Osteocyte (in vitro differentiated cells): ENCODE results near the gene SAPCD1. TPM values are rescaled to one million over a fixed set of nuclear protein-coding genes. Genes with fewer than 3 reads are reported as not detected.
"Not testable (repeated sequence)": the region's sequence is repeated elsewhere in the genome, so short reads cannot be mapped to it uniquely, and the experiment has no call there.

Source experiments
- DNase-seq: peaks from one replicate; pipeline ENCODE4 v3.0.0; 2021; ENCODE audit warnings: mixed read lengths; ENCODE audit not compliant: unreplicated experiment; ENCODE audit errors: extremely low spot score
- H3K27ac Mint-ChIP-seq: one replicate; pipeline ENCODE4 v1.8.0; 2021; ENCODE audit warnings: mild to moderate bottlenecking, mixed read lengths; ENCODE audit not compliant: unreplicated experiment
- H3K27me3 Mint-ChIP-seq: one replicate; pipeline ENCODE4 v1.8.0; 2021; ENCODE audit warnings: mixed read lengths; ENCODE audit not compliant: unreplicated experiment
- H3K36me3 Mint-ChIP-seq: one replicate; pipeline ENCODE4 v1.8.0; 2021; ENCODE audit warnings: mixed read lengths; ENCODE audit not compliant: unreplicated experiment
- H3K4me1 Mint-ChIP-seq: one replicate; pipeline ENCODE4 v1.8.0; 2021; ENCODE audit warnings: mixed read lengths; ENCODE audit not compliant: unreplicated experiment
- H3K4me3 Mint-ChIP-seq: one replicate; pipeline ENCODE4 v1.8.0; 2021; ENCODE audit warnings: mild to moderate bottlenecking, moderate library complexity, mixed read lengths; ENCODE audit not compliant: unreplicated experiment
- H3K9me3 Mint-ChIP-seq: one replicate; pipeline ENCODE4 v1.8.0; 2021; ENCODE audit warnings: mixed read lengths; ENCODE audit not compliant: unreplicated experiment
- CTCF ChIP-seq: fragments of 200-600 bp; sonication (generic); IDR thresholded peaks from 2 replicates; pipeline ENCODE4 v1.5.0; 2021; ENCODE audit warnings: antibody characterized with exemption, mild to moderate bottlenecking, moderate library complexity
- total RNA-seq: library from RNA; stranded (reverse); gene quantifications from 2 replicates; pipeline ENCODE4 v1.2.1, GENCODE V29; 2021

SAPCD1 gene
- total RNA-seq, 1 donor from 2014 or later = 3.4 TPM

- H3K36me3 Mint-ChIP-seq = peaks cover 10% of the 10 kb centered on the region
- no peak for DNase-seq
- TF ChIP-seq CTCF = peak; percentile 66
- no peaks in the 10 kb centered on the region for H3K27me3 Mint-ChIP-seq
- peak overlapping the region; percentile 70 for H3K27ac Mint-ChIP-seq
- no peaks in the 10 kb centered on the region for H3K9me3 Mint-ChIP-seq
- peaks cover 17% of the 10 kb centered on the region for H3K4me1 Mint-ChIP-seq
- H3K4me3 Mint-ChIP-seq = no peak overlapping the region
Observed at GRCh38 chr6:31791324-31792089, 29.1 kb downstream of the SAPCD1 start.

GRCh38 chr6:31792090-31792374 lies 29.6 kb downstream of the SAPCD1 start:
- Mint-ChIP-seq H3K4me1 (peaks cover 17% of the 10 kb centered on the region), H3K27me3 (no peaks in the 10 kb centered on the region), H3K36me3 (peaks cover 10% of the 10 kb centered on the region), H3K9me3 (no peaks in the 10 kb centered on the region), H3K27ac (no peak overlapping the region), H3K4me3 (no peak overlapping the region)
- no peak for TF ChIP-seq CTCF
- DNase-seq = no peak

GRCh38 chr6:31792761-31793171 lies 30.3 kb downstream of the SAPCD1 start:
- DNase-seq = no peak
- Mint-ChIP-seq H3K4me1 (peaks cover 17% of the 10 kb centered on the region), H3K9me3 (no peaks in the 10 kb centered on the region), H3K4me3 (no peak overlapping the region), H3K27ac (peak overlapping the region; percentile 45), H3K36me3 (peaks cover 11% of the 10 kb centered on the region), H3K27me3 (no peaks in the 10 kb centered on the region)
- TF ChIP-seq CTCF = no peak

GRCh38 chr6:31793927-31794245 lies 31.4 kb downstream of the SAPCD1 start:
- H3K9me3 Mint-ChIP-seq, H3K27me3 Mint-ChIP-seq, DNase-seq: not testable (repeated sequence)
- peaks cover 17% of the 10 kb centered on the region for H3K4me1 Mint-ChIP-seq
- peak overlapping the region; percentile 99 for H3K27ac Mint-ChIP-seq
- H3K36me3 Mint-ChIP-seq = peaks cover 11% of the 10 kb centered on the region
- H3K4me3 Mint-ChIP-seq = peak overlapping the region; percentile 99

GRCh38 chr6:31794294-31794865 lies 31.9 kb downstream of the SAPCD1 start:
- no peaks in the 10 kb centered on the region for H3K27me3 Mint-ChIP-seq
- peaks cover 17% of the 10 kb centered on the region for H3K4me1 Mint-ChIP-seq
- H3K27ac Mint-ChIP-seq = peak overlapping the region; percentile 99
- TF ChIP-seq CTCF = no peak
- DNase-seq = no peak
- H3K36me3 Mint-ChIP-seq = peaks cover 11% of the 10 kb centered on the region
- no peaks in the 10 kb centered on the region for H3K9me3 Mint-ChIP-seq
- peak overlapping the region; percentile 99 for H3K4me3 Mint-ChIP-seq
